GM18870 (cell line): ENCODE results near the gene CTAGE9.
A peak's percentile ranks its signal among the peaks of the same experiment; 100 is the strongest.
"Not testable (repeated sequence)": the region's sequence is repeated elsewhere in the genome, so short reads cannot be mapped to it uniquely, and the experiment has no call there.

Experiments used
- ATAC-seq: cut with Tn5 transposase; IDR thresholded peaks from one replicate; pipeline ENCODE4 v1.9.1; 2021; ENCODE audit warnings: moderate library complexity; ENCODE audit not compliant: unreplicated experiment

CTAGE9 gene

DNA sequence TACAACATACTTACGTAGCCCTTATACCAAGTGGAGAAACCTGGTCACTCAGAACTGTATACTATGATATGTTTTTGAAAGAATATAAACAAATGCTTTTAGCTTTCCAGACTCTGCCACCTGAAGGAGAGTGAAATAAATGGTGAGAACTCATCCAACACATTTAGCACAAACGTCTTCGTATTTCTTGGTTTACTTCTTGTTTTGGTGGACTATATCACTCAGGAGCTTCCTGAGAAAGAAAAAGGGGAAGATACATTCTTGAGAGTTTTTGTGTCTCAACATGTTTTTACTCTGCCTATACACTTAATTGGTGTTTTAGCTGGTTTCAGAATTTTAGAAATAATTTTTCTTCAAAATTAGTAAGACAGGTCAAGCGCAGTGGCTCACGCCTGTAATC is 19.4 kb upstream of the CTAGE9 start:
- no peak for ATAC-seq

DNA sequence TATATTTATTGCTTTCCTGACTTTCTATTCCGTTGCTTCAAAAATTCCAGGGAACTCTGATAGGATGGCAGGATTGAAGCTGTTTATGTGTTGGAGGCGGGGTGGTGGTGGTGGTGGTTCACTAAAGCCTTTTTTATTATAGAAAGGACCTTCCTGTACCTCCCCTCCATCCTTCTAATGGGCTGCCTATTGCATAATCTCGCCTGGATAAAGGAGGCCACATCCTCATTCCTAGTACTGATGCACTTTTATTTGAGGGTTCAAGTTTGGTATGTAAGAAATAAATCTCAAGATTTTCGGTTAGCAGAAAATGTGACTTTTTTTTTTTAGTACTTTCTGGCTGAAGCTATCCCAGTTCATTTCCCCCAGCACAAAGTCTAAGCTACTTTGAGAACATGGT is 18.7 kb upstream of the CTAGE9 start:
- no peak for ATAC-seq

DNA sequence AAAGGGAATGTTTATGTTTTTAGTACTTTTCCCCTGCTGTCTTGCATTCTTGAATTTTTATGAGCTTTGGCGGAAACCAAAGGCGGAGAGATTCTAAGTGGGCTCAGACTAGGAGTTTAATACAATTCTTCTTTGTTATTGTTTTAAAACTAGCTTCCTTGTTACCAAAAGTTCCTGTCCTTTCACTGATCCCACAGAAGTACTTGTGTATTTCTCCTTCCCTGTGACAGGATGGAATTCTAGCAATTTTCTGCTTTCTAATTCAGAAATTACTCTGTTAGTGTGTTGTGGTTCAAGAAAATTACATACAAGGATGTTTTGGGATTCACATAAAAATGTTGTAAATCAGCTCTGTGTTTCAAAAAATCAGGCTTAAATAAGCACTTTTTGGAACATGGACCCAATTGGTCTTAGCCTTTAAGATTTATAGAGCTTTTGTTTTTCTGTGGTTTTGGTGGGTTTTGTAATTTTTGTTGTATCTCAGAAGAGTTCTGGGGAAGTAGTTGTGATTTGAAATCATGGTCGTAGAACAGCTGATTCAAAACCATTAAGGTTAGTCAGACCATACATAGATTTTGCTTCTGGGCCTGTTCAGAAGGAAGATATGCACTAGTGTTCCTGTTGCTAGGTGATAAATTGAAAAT is 17.6 kb upstream of the CTAGE9 start:
- ATAC-seq, result no peak

DNA sequence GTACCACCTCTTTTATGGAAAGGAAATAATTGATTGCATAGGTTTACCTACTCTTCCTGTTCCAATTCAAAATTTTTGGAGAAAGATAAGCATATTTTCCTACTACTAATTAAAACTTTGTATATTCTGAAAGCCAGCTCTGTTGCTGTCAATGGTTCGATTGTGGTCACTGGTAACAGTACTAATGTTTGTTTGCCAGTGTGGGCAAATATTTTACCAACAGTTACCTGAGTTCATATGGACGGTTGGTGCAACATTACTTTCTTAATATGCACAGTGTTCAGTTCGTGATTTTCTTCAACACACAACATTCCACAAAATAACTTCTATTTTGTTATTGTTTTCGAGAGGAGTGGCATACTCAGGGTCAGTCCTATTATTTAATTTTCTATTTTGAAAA is 17.1 kb upstream of the CTAGE9 start:
- no peak for ATAC-seq

DNA sequence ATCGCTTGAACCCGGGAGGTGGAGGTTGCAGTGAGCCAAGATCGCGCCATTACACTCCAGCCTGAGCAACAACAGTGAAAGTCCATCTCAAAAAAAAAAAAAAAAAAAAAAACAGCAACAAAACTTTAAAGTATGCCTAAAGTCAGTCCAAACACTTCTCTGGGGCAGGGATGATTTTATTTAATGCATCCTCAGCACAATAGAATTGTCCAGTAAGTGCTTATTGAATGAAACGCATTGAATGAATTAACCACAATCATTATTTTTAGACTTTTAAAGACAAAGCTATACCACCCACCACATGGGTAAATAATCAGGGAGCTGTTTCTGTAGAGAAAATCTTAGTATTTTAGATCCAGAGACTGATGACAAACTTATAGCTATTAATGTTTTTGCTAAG is 16.6 kb upstream of the CTAGE9 start:
- no peak for ATAC-seq

DNA sequence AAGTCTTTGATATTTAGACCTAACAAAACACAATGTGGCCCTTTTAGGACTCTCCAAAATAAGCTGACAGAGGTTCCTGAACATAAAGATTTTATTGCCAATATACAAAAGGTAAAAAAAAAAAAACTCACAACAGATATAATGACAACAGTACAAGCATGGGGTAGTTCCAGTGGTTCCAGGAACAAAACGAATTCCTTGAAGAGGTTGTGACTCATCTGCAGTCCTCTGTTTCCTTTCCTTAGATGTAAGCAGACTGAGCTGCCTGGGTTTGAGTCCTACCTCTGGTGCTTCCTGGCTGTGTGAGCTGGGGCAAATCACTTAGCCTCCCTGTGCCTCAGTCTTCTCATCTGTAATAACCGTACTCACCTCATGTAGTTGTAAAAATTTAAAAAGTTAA is 13.3 kb upstream of the CTAGE9 start:
- ATAC-seq, result no peak

DNA sequence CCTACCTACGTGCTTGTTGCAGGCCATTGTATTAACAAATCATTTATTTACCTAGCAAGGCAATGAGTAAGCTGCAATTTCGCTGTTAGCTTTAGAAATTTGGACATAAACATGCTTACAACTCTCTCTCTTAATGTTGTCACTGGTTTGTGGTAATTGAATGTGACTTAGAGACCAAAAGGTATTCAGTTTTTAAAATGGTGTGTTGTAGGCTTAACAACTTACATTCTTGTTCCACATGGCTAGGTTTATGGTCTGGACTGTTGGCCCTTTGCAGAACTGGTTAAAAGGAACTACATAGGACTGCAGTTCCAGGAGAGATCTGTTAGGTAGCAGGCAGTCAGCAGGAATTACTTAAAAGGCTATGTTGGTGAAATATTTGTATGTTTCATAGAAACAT is 10.3 kb upstream of the CTAGE9 start:
- ATAC-seq, result no peak

DNA sequence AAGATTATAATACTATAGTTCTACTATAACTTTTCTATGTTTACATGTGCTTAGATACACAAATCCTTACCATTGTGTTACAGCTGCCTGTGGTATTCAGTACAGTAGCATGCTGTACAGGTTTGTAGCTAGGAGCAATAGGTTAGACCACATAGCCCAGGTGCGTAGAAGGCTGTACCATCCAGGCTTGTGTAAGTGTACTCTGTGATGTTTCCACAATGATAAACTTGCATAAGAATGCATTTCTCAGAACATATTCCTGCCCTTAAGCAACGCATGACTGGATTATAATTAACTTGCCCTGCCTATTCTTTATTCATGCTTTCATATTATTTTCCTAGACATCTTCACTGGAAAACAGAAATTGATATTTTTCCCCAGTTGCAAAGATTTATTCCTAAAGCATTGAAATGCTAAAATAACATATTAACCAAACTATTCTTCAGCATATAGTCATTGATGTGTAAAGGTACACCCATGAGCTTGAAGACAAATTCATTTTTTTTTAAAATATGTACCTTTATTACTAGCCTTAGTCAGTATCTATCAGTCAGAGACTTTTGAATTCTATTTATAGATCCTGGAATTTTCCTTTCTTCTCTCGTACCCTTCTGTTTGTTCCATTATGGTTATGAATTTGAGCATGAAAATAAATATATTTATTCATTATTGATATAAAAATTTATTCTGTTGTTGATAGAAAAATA is 7.2 kb upstream of the CTAGE9 start:
- ATAC-seq, result no peak

DNA sequence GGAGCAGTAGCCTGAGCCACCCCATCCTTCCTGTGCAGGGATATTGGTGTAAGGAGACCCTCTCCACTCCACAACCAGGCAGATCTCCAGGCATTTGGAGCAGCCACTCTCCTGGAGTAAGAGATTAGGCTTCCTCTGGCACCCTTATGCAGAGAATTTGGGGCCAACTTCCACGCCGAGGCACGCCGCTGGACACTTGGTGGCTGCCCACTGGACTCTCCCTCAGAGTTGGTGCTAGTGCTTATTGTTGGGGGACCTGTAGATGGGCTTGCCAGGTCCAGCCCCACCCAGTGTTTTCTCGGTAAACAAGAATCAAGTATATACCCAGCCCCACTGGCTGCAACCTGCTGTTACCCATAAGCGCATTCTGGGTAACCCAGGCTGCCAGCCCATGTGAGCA is 4.8 kb upstream of the CTAGE9 start:
- not testable (repeated sequence) for ATAC-seq

DNA sequence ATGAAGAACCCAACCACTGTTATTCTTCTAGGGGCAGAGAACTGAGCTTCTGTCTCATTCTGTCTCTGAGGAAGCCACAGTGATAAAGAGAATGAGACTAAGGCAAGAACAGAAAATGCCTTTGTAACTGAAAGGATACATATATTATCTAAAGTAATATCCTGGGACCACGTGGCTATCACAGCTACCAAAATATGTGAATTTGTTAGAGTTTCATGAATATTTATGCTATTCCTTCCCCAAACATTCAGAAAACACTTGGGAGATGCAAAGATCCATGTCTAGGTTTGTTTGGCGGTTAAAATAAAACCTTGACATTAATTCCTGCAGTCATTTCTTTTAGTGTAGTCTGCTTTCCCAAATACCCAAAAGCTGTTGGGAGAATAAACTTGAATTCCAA is 6.9 kb downstream of the CTAGE9 start:
- ATAC-seq, result not testable (repeated sequence)

DNA sequence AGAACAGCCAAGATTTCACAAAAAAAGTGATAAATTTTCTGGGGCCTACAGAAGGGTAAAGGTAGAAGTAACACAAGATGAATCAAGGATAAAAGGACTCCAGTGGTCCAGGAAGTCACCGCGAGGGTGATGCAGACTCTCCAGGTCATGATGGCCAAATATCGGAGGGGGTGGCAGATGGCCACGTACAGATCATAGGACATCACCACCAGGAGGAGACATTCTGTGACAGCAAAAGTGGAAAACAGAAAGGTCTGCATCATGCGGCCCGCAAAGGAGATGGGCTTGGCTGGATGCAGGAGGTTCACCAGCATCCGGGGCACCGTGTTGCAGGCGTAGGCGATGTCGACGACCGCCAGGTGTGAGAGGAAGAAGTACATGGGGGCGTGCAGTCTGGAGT is 10.0 kb downstream of the CTAGE9 start:
- ATAC-seq, result not testable (repeated sequence)

DNA sequence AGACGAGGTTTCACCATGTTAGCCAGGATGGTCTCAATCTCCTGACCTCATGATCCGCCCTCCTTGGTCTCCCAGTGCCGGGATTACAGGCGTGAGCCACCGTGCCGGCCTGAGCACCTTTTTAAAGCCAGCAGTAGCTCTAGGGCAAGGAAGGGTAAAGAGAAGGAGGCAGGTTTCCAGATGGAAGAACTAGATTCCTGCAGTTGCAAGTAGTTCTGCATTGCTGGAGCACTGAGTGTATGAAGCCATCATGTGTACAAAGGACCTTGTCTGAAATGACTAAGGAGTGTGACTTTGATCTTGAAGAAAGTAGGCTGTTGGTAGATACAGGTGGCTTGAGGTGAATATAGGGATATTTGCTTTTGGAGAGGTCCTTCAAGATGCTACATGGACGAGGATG is 13.9 kb downstream of the CTAGE9 start:
- ATAC-seq, result no peak

DNA sequence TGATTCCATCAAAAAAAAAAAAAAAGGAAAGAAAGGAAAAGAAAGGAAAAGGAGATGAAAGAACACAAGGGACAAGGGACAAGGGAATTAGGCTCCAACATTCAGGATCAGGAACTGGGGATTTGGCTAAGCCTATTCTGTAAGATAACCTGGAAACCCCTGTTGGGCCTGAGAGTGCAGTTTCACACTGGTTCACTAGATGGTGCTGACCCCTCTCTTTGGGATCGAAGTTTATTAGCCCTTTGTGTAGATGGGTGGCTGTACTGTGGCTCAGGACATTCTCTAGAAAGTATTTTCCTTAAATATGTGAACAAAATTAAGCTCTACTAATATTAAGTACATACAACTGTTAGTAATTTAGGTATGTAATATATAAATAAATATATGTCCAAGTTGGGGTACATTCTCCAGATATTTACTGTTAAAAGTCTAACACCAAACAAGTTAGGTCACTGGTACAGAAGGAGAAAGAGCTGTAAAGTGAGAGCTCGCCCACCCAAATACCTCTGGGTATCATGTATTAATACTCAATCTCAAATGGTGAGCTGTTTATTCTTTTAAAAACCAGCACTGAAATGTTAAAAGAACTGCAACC is 15.9 kb downstream of the CTAGE9 start:
- ATAC-seq, result peak; percentile 87

DNA sequence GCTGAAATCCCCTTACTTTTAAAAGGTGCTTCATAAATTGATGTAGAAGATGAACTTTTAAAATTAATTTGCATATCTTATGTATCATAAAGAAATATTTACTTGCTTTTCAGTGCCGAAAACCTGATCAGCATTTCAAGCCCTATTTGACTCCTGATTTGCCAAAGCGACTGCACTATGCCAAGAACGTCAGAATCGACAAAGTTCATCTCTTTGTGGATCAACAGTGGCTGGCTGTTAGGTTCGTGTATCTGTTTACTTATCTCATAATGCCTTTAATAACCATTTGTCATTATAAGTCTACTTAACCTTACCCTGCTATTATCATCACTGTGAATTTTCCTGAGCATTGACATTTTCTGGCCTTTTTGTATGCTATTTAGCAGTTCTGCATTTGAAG is 17.4 kb downstream of the CTAGE9 start:
- ATAC-seq, result no peak

DNA sequence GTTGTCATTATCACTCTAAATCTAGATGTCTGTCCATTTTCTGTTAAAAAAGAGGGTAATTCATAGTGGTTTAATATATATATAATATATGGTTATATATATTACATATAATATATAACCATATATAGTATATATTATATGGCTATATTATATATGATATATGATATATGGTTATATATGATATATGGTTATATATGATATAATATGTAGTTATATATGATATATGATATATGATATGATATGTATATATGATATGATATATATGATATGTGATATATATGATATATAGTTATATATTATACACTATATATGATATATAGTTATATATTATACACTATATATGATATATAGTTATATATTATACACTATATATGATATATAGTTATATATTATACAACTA is 18.2 kb downstream of the CTAGE9 start:
- ATAC-seq, result no peak

DNA sequence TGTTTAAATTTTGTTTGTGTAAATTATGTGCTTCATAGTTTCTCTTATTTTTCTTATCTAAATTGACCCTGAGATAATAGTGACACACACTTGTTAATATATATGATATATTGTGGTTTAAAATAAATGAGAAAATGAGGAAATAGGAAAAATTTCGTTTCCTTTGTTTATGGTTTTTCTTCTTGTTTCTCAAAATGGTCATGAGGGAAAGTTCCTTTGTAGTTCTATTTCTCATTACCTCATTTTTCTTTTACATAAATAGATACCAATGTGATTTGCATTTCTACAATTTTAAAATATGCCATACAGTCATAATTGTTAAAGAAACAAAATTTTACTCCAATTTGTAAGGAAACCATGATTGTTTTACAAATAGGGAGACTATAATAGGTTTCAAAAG is 18.8 kb downstream of the CTAGE9 start:
- no peak for ATAC-seq

DNA sequence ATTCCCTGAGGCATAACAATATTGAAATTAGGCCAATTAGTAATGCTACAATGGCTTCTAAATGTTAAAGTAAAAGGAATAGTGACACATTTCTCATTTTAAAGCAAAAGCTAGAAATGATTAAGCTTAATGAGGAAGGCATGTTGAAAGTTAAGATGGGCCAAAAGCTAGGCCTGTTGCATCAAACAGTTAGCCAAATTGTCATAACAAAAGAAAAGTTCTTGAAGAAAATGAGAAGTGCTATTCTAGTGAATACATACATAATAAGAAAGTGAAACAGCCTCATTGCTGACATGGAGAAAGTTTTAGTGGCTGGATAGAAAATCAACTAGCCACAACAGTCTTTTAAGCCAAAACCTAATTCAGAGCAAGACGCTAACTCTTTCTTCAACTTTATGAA is 22.5 kb downstream of the CTAGE9 start:
- ATAC-seq, result peak; percentile 74

DNA sequence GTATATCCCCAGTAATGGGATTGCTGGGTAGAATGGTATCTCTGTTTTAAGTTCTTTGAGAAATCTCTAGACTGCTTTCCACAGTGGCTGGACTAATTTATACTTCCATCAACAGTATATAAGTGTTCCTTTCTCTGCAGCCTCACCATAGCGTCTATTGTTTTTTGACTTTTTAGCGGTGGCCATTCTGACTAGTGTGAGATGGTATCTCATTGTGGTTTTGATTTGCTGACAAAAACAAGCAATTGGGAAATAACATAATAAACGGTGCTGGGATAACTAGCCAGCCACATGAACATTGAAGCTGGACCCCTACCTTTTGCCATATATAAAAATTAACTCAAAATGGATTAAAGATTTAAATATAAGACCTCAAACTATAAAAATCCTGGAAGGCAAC is 23.8 kb downstream of the CTAGE9 start:
- no peak for ATAC-seq

DNA sequence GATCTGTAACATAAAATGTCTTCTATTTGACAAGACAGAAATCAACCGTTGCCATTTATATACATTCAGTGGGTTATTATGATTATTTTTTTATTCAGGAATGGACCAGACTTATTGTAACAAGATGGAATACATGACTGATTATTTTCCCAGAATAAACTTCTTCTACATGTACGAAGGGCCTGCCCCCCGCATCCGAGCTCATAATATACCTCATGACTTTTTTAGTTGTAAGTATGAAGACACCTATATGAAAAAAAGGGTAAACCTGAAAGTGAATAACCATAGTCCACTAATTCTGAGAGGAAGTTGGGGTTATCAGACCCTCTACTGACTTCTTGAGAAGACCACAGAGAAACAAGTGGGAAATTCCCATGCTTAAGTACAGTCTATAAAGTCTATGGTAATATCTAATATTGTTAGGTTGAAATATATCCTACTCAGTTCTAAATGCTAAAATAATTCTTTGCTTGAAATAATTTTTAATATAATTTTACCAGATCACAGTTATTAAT is 25.5 kb downstream of the CTAGE9 start:
- ATAC-seq, result peak; percentile 63

DNA sequence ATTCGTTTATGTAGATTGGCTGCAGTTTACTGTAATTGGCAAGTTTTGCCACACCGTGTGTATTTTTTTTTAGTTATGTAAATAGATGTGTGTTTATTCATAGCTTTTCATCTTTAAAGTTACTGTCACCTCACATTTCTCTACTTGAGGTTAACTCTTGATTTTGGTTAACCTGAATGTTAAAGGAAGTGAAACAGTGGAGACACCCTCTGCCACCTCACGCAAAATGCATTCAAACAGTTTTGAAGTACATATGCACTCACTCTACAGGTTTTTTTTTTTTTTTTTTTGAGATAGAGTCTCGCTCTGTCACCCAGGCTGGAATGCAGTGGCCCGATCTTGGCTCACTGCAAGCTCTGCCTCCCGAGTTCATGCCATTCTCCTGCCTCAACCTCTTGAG is 27.3 kb downstream of the CTAGE9 start:
- peak; percentile 71 for ATAC-seq

DNA sequence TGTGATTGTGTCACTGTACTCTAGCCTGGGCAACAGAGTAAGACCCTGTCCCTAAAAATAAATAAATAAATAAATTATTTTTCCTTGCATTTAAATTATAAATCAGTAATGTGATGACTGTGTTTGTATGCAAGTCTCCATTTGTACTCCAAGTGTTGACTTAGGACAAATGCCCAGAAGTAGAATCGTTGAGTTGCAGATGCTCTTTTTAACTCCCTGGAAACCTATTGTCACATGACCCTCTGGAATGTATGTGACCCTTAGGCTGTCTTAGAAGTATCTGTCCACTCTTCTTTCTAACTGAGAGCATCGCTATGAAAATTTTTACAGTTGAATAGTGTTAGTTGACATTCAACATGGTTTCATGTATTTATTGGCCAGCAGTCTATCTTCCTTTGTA is 28.4 kb downstream of the CTAGE9 start:
- ATAC-seq, result no peak

DNA sequence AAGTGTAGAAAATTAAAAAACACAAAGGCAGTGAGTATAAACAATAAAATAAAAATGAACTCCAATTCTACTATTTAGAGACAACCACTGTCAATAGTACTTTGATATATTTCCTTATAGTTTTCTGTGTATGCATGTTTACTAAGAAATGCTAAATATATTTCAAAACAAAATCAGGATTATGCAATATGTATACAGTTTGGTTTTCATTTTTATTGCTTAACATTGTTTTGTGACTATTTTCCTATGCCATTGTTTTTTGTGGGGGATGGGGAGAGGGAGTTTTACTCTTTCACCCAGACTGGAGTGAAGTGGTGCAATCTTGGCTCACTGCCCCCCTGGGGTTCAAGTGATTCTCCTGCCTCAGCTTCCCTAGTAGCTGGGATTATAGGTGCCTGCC is 29.2 kb downstream of the CTAGE9 start:
- ATAC-seq, result no peak
